IMR-90 (cell line): Measurements from ENCODE around the gene CACNA2D4. TPM values are rescaled to one million over a fixed set of nuclear protein-coding genes. Genes with fewer than 3 reads are reported as not detected.

Source experiments
- ATAC-seq: fragments of 200-7000 bp; cut with Tn5 transposase; 2 replicates; pipeline ENCODE4 v1.9.1; 2020; ENCODE audit warnings: low read depth, mild to moderate bottlenecking, moderate library complexity
- BruUV-seq: library from RNA; stranded (reverse); fragments of 400-500 nt; replicated peaks from 2 replicates; lab custom pipeline; 2021; lab: Mats Ljungman, UMichigan
- CTCF ChIA-PET: fragments of 300-600 bp; formaldehyde crosslinking; extraction: SDS; loops from one replicate; lab custom pipeline; 2021; ENCODE audit warnings: antibody characterized with exemption; lab: Yijun Ruan, JAX
- POLR2A ChIA-PET: fragments of 300-600 bp; sonication (Branson Sonifier 250); formaldehyde crosslinking; loops from one replicate; lab custom pipeline; 2022; ENCODE audit warnings: antibody characterized with exemption; ENCODE audit not compliant: unreplicated experiment; lab: Charles Lee
- DNase-seq: peaks from one replicate; pipeline ENCODE4 v3.0.0; 2013
- H2AFZ ChIP-seq: replicated peaks from 2 replicates; pipeline ENCODE3; 2013; ENCODE audit warnings: low read length, mild to moderate bottlenecking; ENCODE audit not compliant: poor library complexity
- H2AK5ac ChIP-seq: 2 replicates; pipeline ENCODE4 v1.6.1; 2013; ENCODE audit warnings: low read depth, low read length, inconsistent platforms
- H2AK9ac ChIP-seq: replicated peaks from 2 replicates; pipeline ENCODE3; 2013; ENCODE audit warnings: mild to moderate bottlenecking, low read depth, low read length, moderate library complexity; ENCODE audit not compliant: poor library complexity
- H2BK120ac ChIP-seq: 2 replicates; pipeline ENCODE4 v1.6.1; 2013; ENCODE audit warnings: low read depth, low read length, inconsistent platforms
- H2BK15ac ChIP-seq: 3 replicates; pipeline ENCODE4 v1.6.1; 2013; ENCODE audit warnings: low read depth, low read length, inconsistent platforms
- H2BK20ac ChIP-seq: 2 replicates; pipeline ENCODE4 v1.6.1; 2013; ENCODE audit warnings: low read depth, mild to moderate bottlenecking, inconsistent platforms, low read length, moderate library complexity
- H2BK5ac ChIP-seq: 2 replicates; pipeline ENCODE4 v1.6.1; 2013; ENCODE audit warnings: mild to moderate bottlenecking, low read depth, low read length, inconsistent platforms; ENCODE audit not compliant: poor library complexity, severe bottlenecking
- H3K14ac ChIP-seq: replicated peaks from 2 replicates; pipeline ENCODE4 v1.6.1; 2013; ENCODE audit warnings: low read depth, low read length, inconsistent platforms
- H3K18ac ChIP-seq: 2 replicates; pipeline ENCODE4 v1.6.1; 2013; ENCODE audit warnings: low read depth, low read length, control low read depth
- H3K23ac ChIP-seq: 2 replicates; pipeline ENCODE4 v1.6.1; 2013; ENCODE audit warnings: low read depth, low read length, inconsistent platforms
- H3K27ac ChIP-seq: 2 replicates; pipeline ENCODE4 v1.5.1; 2013; ENCODE audit warnings: mild to moderate bottlenecking, control low read depth, low read length; ENCODE audit not compliant: insufficient read depth
- H3K27me3 ChIP-seq: 2 replicates; pipeline ENCODE4 v1.6.1; 2013; ENCODE audit warnings: low read length; ENCODE audit not compliant: control insufficient read depth, insufficient read depth
- H3K36me3 ChIP-seq: 2 replicates; pipeline ENCODE4 v1.6.1; 2013; ENCODE audit warnings: low read length, mixed read lengths; ENCODE audit not compliant: control insufficient read depth, insufficient read depth
- H3K4ac ChIP-seq: 2 replicates; pipeline ENCODE4 v1.6.1; 2013; ENCODE audit warnings: low read depth, low read length, inconsistent platforms
- H3K4me1 ChIP-seq: 2 replicates; pipeline ENCODE4 v1.6.1; 2013; ENCODE audit warnings: low read length, mixed read lengths; ENCODE audit not compliant: control insufficient read depth, insufficient read depth
- H3K4me2 ChIP-seq: 2 replicates; pipeline ENCODE4 v1.6.1; 2013; ENCODE audit warnings: low read depth, mild to moderate bottlenecking, control low read depth, low read length, moderate library complexity
- H3K4me3 ChIP-seq: 2 replicates; pipeline ENCODE4 v1.5.1; 2013; ENCODE audit warnings: low read depth, mild to moderate bottlenecking, control low read depth, low read length, moderate library complexity; ENCODE audit not compliant: insufficient read depth
- H3K56ac ChIP-seq: 2 replicates; pipeline ENCODE4 v1.6.1; 2013; ENCODE audit warnings: low read length, inconsistent platforms; ENCODE audit not compliant: insufficient read depth; ENCODE audit errors: extremely low read depth
- H3K79me1 ChIP-seq, 2 experiments: 2 replicates each; pipeline ENCODE4 v1.6.1; 2013; ENCODE audit warnings: low read length in 2 of 2, inconsistent platforms in 1 of 2, low read depth in 1 of 2
- H3K9ac ChIP-seq: 2 replicates; pipeline ENCODE4 v1.6.1; 2013; ENCODE audit warnings: low read depth, low read length, control low read depth
- H3K9me1 ChIP-seq: 2 replicates; pipeline ENCODE4 v1.6.1; 2013; ENCODE audit warnings: low read length, inconsistent platforms; ENCODE audit not compliant: insufficient read depth
- H3K9me3 ChIP-seq: 2 replicates; pipeline ENCODE4 v1.6.1; 2013; ENCODE audit warnings: low read length; ENCODE audit not compliant: control insufficient read depth, insufficient read depth
- H4K20me1 ChIP-seq: 2 replicates; pipeline ENCODE4 v1.6.1; 2013; ENCODE audit warnings: low read length, inconsistent platforms; ENCODE audit not compliant: insufficient read depth
- H4K5ac ChIP-seq: 2 replicates; pipeline ENCODE4 v1.6.1; 2013; ENCODE audit warnings: mild to moderate bottlenecking, low read depth, low read length, control low read depth
- H4K8ac ChIP-seq, 2 experiments: 2 replicates each; pipeline ENCODE4 v1.6.1; 2013; ENCODE audit warnings: low read depth in 2 of 2, low read length in 2 of 2, control low read depth in 1 of 2, inconsistent platforms in 1 of 2
- H4K91ac ChIP-seq: 2 replicates; pipeline ENCODE4 v1.6.1; 2013; ENCODE audit warnings: low read depth, low read length, inconsistent platforms; ENCODE audit not compliant: insufficient read depth
- NFE2L2 ChIP-seq: fragments of 150-350 bp; IDR thresholded peaks from 2 replicates; pipeline ENCODE4 v1.6.1; 2016; ENCODE audit warnings: low read depth, mild to moderate bottlenecking, low read length
- POLR2A ChIP-seq: IDR thresholded peaks from 2 replicates; pipeline ENCODE4 v1.6.1; 2012; ENCODE audit warnings: mild to moderate bottlenecking, low read depth, low read length
- SMC3 ChIP-seq: fragments of 150-350 bp; IDR thresholded peaks from 2 replicates; pipeline ENCODE4 v1.6.1; 2016; ENCODE audit warnings: low read depth, mild to moderate bottlenecking, antibody characterized with exemption, low read length, moderate library complexity
- WGBS, 2 experiments: methylation state at CpG; one replicate each; pipeline versions ENCODE4 v1.1.5 to v1.1.7; 2013; ENCODE audit warnings: missing lambda C conversion rate in 2 of 2; ENCODE audit not compliant: insufficient read length in 1 of 2; ENCODE audit errors: extremely low coverage in 2 of 2; 5-methylcytosine and 5-hydroxymethylcytosine counted together
- dilution Hi-C: fragments of 300-500 bp; cut with HindIII; formaldehyde crosslinking; loops from one replicate; pipeline ENCODE4 v1.14.3; 2018; ENCODE audit warnings: low sequenced_read_pairs; ENCODE audit not compliant: unreplicated experiment
- in situ Hi-C: fragments of 300-500 bp; cut with MboI; formaldehyde crosslinking; loops from 3 replicates; pipeline ENCODE4 v1.14.3; 2019; ENCODE audit warnings: low sequenced_read_pairs, inconsistent platforms, mixed read lengths
- intact Hi-C: fragments of 100-400 bp; cut with micrococcal nuclease; formaldehyde crosslinking; loops from 2 replicates; pipeline ENCODE4 v1.10.0; 2022
- polyA plus RNA-seq, 3 experiments: library from polyadenylated mRNA; depleted of rRNA; stranded (reverse); fragments of >200 nt; gene quantifications; 2 replicates each; pipeline ENCODE4 v1.2.3, GENCODE V29; 2012; ENCODE audit warnings: low replicate concordance in 1 of 3
- total RNA-seq: library from RNA; depleted of rRNA; stranded (reverse); fragments of >200 nt; gene quantifications from 2 replicates; pipeline ENCODE4 v1.2.3, GENCODE V29; 2012
- TF ChIP-seq, protein P1 (sequence below): fragments of 150-350 bp; IDR thresholded peaks from 2 replicates; pipeline ENCODE4 v1.6.1; 2017; ENCODE audit warnings: mild to moderate bottlenecking, antibody characterized with exemption, low read length, low read depth

Gene CACNA2D4
- total and polyA plus RNA-seq, 2 of the 4 experiments (the other 2 are of a cell fraction): 0.18 to 0.22 TPM

DNA sequence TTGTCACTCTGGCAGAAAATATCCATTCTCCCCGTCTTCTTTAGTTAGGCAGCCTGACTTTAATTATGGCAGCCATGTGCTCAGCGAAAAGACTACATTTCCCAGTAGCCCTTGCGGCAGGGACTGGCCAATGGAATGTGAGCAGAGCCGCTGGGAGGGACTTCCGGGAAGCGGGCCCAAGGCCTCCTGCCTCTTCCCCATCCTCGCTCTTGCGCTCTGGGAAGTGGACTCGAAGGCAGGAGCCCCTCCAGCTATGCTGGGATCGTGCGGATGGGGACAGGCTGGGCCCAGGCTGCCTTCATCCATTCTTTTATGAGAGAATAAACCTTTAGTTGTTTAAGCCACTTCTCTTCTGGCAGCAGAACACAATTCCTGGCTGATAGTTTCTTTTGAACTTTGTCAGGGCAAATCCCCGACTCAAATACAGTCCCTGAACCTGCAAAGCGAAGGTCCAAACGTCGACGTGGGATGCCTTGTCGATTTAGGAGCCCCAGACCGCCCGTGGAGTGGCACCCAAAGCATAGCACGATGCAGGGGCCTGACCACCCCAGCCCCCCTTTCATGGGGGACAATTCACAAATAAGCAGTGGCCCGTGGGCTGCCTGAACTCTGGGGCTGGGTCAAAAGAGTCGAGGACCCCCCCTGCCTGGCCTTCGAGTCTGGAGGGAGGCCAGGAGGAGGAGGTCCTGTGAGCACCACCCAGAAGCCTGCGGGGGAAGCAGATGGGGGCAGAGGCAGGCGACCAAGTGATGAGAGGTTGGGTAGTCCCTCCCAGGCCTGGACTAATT, 113.7 kb downstream of the CACNA2D4 start:
- peak overlapping the region; percentile 18; the same call in 1 of the 2 replicates for H3K4ac ChIP-seq
- in situ Hi-C loops: loop anchor here (10.0 to 25.0 kb wide), 3 partner anchors 220 to 780 kb away; no protein-coding TSS in a partner anchor

More for the DNA sequence above, 113.7 kb downstream of the CACNA2D4 start:
- intact Hi-C loops: no loop called here
- H2BK15ac ChIP-seq: no peak overlapping the region
- H4K91ac ChIP-seq: peak overlapping the region; percentile 30
- CTCF ChIA-PET: no interaction called here
- H2BK20ac ChIP-seq: no peak overlapping the region
- H3K4me2 ChIP-seq: no peak overlapping the region
- POLR2A ChIA-PET: no interaction called here
- H2AK5ac ChIP-seq: peak overlapping the region; percentile 20; the same call in 1 of the 2 replicates
- no peaks in the 10 kb centered on the region for H3K4me1 ChIP-seq
- no peak overlapping the region for H3K9ac ChIP-seq
- DNase-seq (peak; percentile 88), ATAC-seq (peak; percentile 90)
- no peak overlapping the region for H3K23ac ChIP-seq
- no TSS peak for BruUV-seq
- H4K20me1 ChIP-seq: no peaks in the 10 kb centered on the region
- dilution Hi-C loops: no loop called here
- H4K5ac ChIP-seq: peak overlapping the region; percentile 100
- no peaks in the 10 kb centered on the region for H3K9me3 ChIP-seq
- H3K9me1 ChIP-seq: no peaks in the 10 kb centered on the region
- WGBS, 2 experiments: 72% methylated on average over 6 of the region's 25 CpGs; no CpG with 5 or more reads in 1 of the 2 experiments
- peak overlapping the region; percentile 12; the same call in 1 of the 2 replicates for H3K27ac ChIP-seq
- H4K8ac ChIP-seq: peak overlapping the region; percentile 96 to 98
- H3K56ac ChIP-seq: peak overlapping the region; percentile 0; the same call in 1 of the 2 replicates
- H3K79me1 ChIP-seq: no peaks in the 10 kb centered on the region
- H3K27me3 ChIP-seq: no peaks in the 10 kb centered on the region
- H2BK5ac ChIP-seq: peak overlapping the region; percentile 31
- no peak overlapping the region; the same call in 1 of the 2 replicates for H2BK120ac ChIP-seq
- H2AFZ ChIP-seq: peak overlapping the region; percentile 89
- peak overlapping the region; percentile 11; the same call in 1 of the 2 replicates for H3K14ac ChIP-seq
- H3K36me3 ChIP-seq: no peaks in the 10 kb centered on the region
- peak overlapping the region; percentile 76 for H2AK9ac ChIP-seq
- TF ChIP-seq SMC3: 0 out of 2 replicates have a peak, but pooled peaks have one; percentile 4
- TF ChIP-seq, protein P1, sequence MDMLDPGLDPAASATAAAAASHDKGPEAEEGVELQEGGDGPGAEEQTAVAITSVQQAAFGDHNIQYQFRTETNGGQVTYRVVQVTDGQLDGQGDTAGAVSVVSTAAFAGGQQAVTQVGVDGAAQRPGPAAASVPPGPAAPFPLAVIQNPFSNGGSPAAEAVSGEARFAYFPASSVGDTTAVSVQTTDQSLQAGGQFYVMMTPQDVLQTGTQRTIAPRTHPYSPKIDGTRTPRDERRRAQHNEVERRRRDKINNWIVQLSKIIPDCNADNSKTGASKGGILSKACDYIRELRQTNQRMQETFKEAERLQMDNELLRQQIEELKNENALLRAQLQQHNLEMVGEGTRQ: peak; percentile 27; the same call in 1 of the 2 replicates
- TF ChIP-seq POLR2A: no peak
- no peak for TF ChIP-seq NFE2L2
- H3K4me3 ChIP-seq: no peak overlapping the region
- H3K18ac ChIP-seq: peak overlapping the region; percentile 63; the same call in 1 of the 2 replicates
